Hepatocyte (in vitro differentiated cells): ENCODE data around the gene RALGAPA2. TPM values are rescaled to one million over a fixed set of nuclear protein-coding genes. Genes with fewer than 3 reads are reported as not detected.

Experiments
- DNase-seq: peaks from one replicate; pipeline ENCODE4 v3.0.0-alpha.2; 2016; ENCODE audit warnings: low spot score
- H2AFZ ChIP-seq: fragments of 200-600 bp; sonication (generic); 2 replicates; pipeline ENCODE4 v1.6.0; 2016; ENCODE audit warnings: antibody characterized with exemption, mild to moderate bottlenecking
- H3K27ac ChIP-seq: fragments of 200-600 bp; sonication (generic); 2 replicates; pipeline ENCODE4 v1.5.1; 2016; ENCODE audit warnings: mild to moderate bottlenecking
- H3K27me3 ChIP-seq: fragments of 200-600 bp; sonication (generic); 2 replicates; pipeline ENCODE4 v1.6.1; 2016
- H3K36me3 ChIP-seq: fragments of 200-600 bp; sonication (generic); replicated peaks from 2 replicates; pipeline ENCODE4 v1.5.1; 2016; ENCODE audit warnings: low read depth; ENCODE audit not compliant: insufficient read depth
- H3K4me1 ChIP-seq: fragments of 200-600 bp; sonication (generic); 2 replicates; pipeline ENCODE4 v1.5.1; 2016; ENCODE audit warnings: mild to moderate bottlenecking, moderate library complexity; ENCODE audit not compliant: insufficient read depth
- H3K4me2 ChIP-seq: fragments of 200-600 bp; sonication (generic); 2 replicates; pipeline ENCODE4 v1.6.0; 2016
- H3K4me3 ChIP-seq: fragments of 200-600 bp; sonication (generic); 2 replicates; pipeline ENCODE4 v1.5.1; 2016; ENCODE audit warnings: mild to moderate bottlenecking
- H3K79me2 ChIP-seq: fragments of 200-600 bp; sonication (generic); 2 replicates; pipeline ENCODE4 v1.6.0; 2017; ENCODE audit warnings: mild to moderate bottlenecking
- H3K9me2 ChIP-seq: fragments of 200-600 bp; sonication (generic); replicated peaks from 2 replicates; pipeline ENCODE4 v1.6.0; 2017; ENCODE audit warnings: mild to moderate bottlenecking; ENCODE audit not compliant: insufficient read depth
- H3K9me3 ChIP-seq: fragments of 200-600 bp; sonication (generic); 2 replicates; pipeline ENCODE4 v1.5.1; 2016; ENCODE audit warnings: low read depth, mild to moderate bottlenecking
- H4K20me1 ChIP-seq: fragments of 200-600 bp; sonication (generic); 2 replicates; pipeline ENCODE4 v1.6.0; 2016; ENCODE audit warnings: mild to moderate bottlenecking; ENCODE audit not compliant: insufficient read depth, poor library complexity, severe bottlenecking
- CTCF ChIP-seq: fragments of 200-600 bp; sonication (generic); IDR thresholded peaks from 2 replicates; pipeline ENCODE4 v1.5.1; 2016; ENCODE audit warnings: antibody characterized with exemption, mild to moderate bottlenecking; ENCODE audit not compliant: poor library complexity
- EZH2 ChIP-seq: fragments of 200-600 bp; sonication (generic); IDR thresholded peaks from 2 replicates; pipeline ENCODE4 v1.6.1; 2016; ENCODE audit warnings: antibody characterized with exemption, mild to moderate bottlenecking, borderline replicate concordance
- EZH2phosphoT487 ChIP-seq: fragments of 200-600 bp; sonication (generic); IDR thresholded peaks from one replicate; pipeline ENCODE4 v1.6.1; 2018; ENCODE audit warnings: antibody characterized with exemption, mild to moderate bottlenecking, low read depth, moderate library complexity; ENCODE audit not compliant: unreplicated experiment, severe bottlenecking
- WGBS: methylation state at CpG from one replicate; pipeline ENCODE4 v1.1.6; 2016; ENCODE audit warnings: low lambda C conversion rate; ENCODE audit errors: missing lambda C conversion rate; 5-methylcytosine and 5-hydroxymethylcytosine counted together
- polyA plus RNA-seq: library from polyadenylated mRNA; unstranded; fragments of >200 nt; fragmentation: Nextera tagmentation; extraction: Ambion mirVana; gene quantifications from 2 replicates; pipeline ENCODE4 v1.2.1, GENCODE V29; 2016
- total RNA-seq: library from RNA; depleted of rRNA; stranded (reverse); fragments of >200 nt; gene quantifications from 2 replicates; pipeline ENCODE4 v1.2.3, GENCODE V29; 2014

RALGAPA2 gene
- total and polyA plus RNA-seq, 2 experiments from 2014 or later, result 16.8 to 35.3 TPM

- no peaks in the 10 kb centered on the region for H4K20me1 ChIP-seq
- H3K27me3 ChIP-seq, result no peaks in the 10 kb centered on the region
- no peaks in the 10 kb centered on the region for H3K9me3 ChIP-seq
- H3K4me3 ChIP-seq, result no peak overlapping the region
- no peaks in the 10 kb centered on the region for H3K9me2 ChIP-seq
- H3K4me1 ChIP-seq, result no peaks in the 10 kb centered on the region
- H3K27ac ChIP-seq, result no peak overlapping the region
- DNase-seq, result no peak
- TF ChIP-seq EZH2phosphoT487 (no peak), CTCF (no peak), EZH2 (no peak)
- no peak overlapping the region for H2AFZ ChIP-seq
- WGBS, result 90% methylated on average over 11 of the region's 11 CpGs
- H3K36me3 ChIP-seq, result no peaks in the 10 kb centered on the region
- no peak overlapping the region for H3K4me2 ChIP-seq
- H3K79me2 ChIP-seq, result no peaks in the 10 kb centered on the region
These were observed 285.1 kb downstream of the RALGAPA2 start for GRCh38 chr20:20427227-20427864.

- H4K20me1 ChIP-seq, result no peaks in the 10 kb centered on the region
- H3K9me2 ChIP-seq, result no peaks in the 10 kb centered on the region
- no peaks in the 10 kb centered on the region for H3K4me1 ChIP-seq
- H3K4me2 ChIP-seq, result no peak overlapping the region
- TF ChIP-seq EZH2phosphoT487 (no peak), EZH2 (no peak)
- no peaks in the 10 kb centered on the region for H3K9me3 ChIP-seq
- no peaks in the 10 kb centered on the region for H3K27me3 ChIP-seq
- no peak for DNase-seq
- no peaks in the 10 kb centered on the region for H3K79me2 ChIP-seq
- H3K27ac ChIP-seq, result no peak overlapping the region
- no peak overlapping the region for H3K4me3 ChIP-seq
- no peak overlapping the region for H2AFZ ChIP-seq
- no peaks in the 10 kb centered on the region for H3K36me3 ChIP-seq
- WGBS, result 90% methylated on average over 4 of the region's 4 CpGs
These were observed 285.9 kb downstream of the RALGAPA2 start for GRCh38 chr20:20426655-20426907.

- Histone ChIP-seq H3K9me2 (no peaks in the 10 kb centered on the region), H3K27ac (no peak overlapping the region), H3K9me3 (no peaks in the 10 kb centered on the region), H3K36me3 (no peaks in the 10 kb centered on the region), H4K20me1 (no peaks in the 10 kb centered on the region), H2AFZ (no peak overlapping the region), H3K4me2 (no peak overlapping the region), H3K4me1 (no peaks in the 10 kb centered on the region), H3K4me3 (no peak overlapping the region), H3K79me2 (no peaks in the 10 kb centered on the region), H3K27me3 (no peaks in the 10 kb centered on the region)
- 73% methylated on average over 5 of the region's 5 CpGs for WGBS
- TF ChIP-seq CTCF (no peak), EZH2phosphoT487 (no peak), EZH2 (no peak)
- no peak for DNase-seq
These were observed 286.4 kb downstream of the RALGAPA2 start for GRCh38 chr20:20425823-20426654.

- Histone ChIP-seq H4K20me1 (no peaks in the 10 kb centered on the region), H2AFZ (no peak overlapping the region), H3K4me2 (no peak overlapping the region), H3K4me1 (no peaks in the 10 kb centered on the region), H3K79me2 (no peaks in the 10 kb centered on the region), H3K27ac (no peak overlapping the region), H3K36me3 (no peaks in the 10 kb centered on the region), H3K9me3 (no peaks in the 10 kb centered on the region), H3K27me3 (no peaks in the 10 kb centered on the region), H3K9me2 (no peaks in the 10 kb centered on the region), H3K4me3 (no peak overlapping the region)
- 100% methylated on average over 1 of the region's 1 CpG for whole genome bisulfite sequencing
- DNase-seq, result no peak
- TF ChIP-seq CTCF (no peak), EZH2phosphoT487 (no peak), EZH2 (no peak)
These were observed 289.3 kb downstream of the RALGAPA2 start for GRCh38 chr20:20423117-20423516.
